Prostate gland (tissue), 2 donors: ENCODE data around the gene DIPK1B. TPM values are rescaled to one million over a fixed set of nuclear protein-coding genes. Genes with fewer than 3 reads are reported as not detected.

ENCODE experiments used
- DNase-seq: peaks from one replicate; pipeline ENCODE4 v3.0.0-alpha.2; 2019; ENCODE audit warnings: low spot score
- H3K27ac ChIP-seq, 2 donors: fragments of 200-600 bp; sonication (generic); 2 replicates each; pipeline ENCODE4 v1.5.1; 2017 to 2019
- H3K27me3 ChIP-seq: fragments of 200-600 bp; sonication (generic); replicated peaks from 2 replicates; pipeline ENCODE4 v1.5.1; 2019; ENCODE audit not compliant: insufficient read depth
- H3K36me3 ChIP-seq, 2 donors: fragments of 200-600 bp; sonication (generic); 1 replicate in 1 of 2; 2 replicates in 1 of 2; pipeline versions ENCODE4 v1.5.1 to v1.8.1; 2017 to 2019
- H3K4me1 ChIP-seq: fragments of 200-600 bp; sonication (generic); replicated peaks from 2 replicates; pipeline ENCODE4 v1.5.1; 2019
- H3K4me3 ChIP-seq, 2 donors: fragments of 200-600 bp; sonication (generic); 2 replicates each; pipeline ENCODE4 v1.5.1; 2017 to 2019
- H3K9me3 ChIP-seq: fragments of 200-600 bp; sonication (generic); 2 replicates; pipeline ENCODE4 v1.5.1; 2017
- CTCF ChIP-seq, 4 experiments: fragments of 200-600 bp in 2 of 4; fragments of 450-650 bp in 2 of 4; sonication (generic) in 2 of 4; IDR thresholded peaks; 1 replicate in 3 of 4; 2 replicates in 1 of 4; pipeline ENCODE4 v1.5.1; 2016 to 2019; ENCODE audit warnings: antibody characterized with exemption in 4 of 4, mild to moderate bottlenecking in 2 of 4, moderate library complexity in 2 of 4
- POLR2A ChIP-seq: fragments of 450-650 bp; IDR thresholded peaks from one replicate; pipeline ENCODE4 v1.6.1; 2016; ENCODE audit warnings: antibody characterized with exemption, mild to moderate bottlenecking
- POLR2AphosphoS5 ChIP-seq: sonication (generic); formaldehyde crosslinking; IDR thresholded peaks from one replicate; pipeline ENCODE4 v1.6.1; 2017; ENCODE audit warnings: antibody characterized with exemption
- WGBS: methylation state at CpG from one replicate; pipeline ENCODE4 v1.1.5; 2018; 5-methylcytosine and 5-hydroxymethylcytosine counted together
- intact Hi-C: fragments of 100-400 bp; cut with DNase I; formaldehyde crosslinking; loops from one replicate; pipeline ENCODE4 v1.14.2; 2022
- total RNA-seq, 2 donors: library from RNA; depleted of rRNA; stranded (reverse); fragments of >200 nt; gene quantifications; one replicate each; pipeline ENCODE4 v1.1.0, GENCODE V29; 2016

Gene DIPK1B
- total RNA-seq, 2 donors from 2014 or later, result 18.9 to 27.8 TPM

DNA sequence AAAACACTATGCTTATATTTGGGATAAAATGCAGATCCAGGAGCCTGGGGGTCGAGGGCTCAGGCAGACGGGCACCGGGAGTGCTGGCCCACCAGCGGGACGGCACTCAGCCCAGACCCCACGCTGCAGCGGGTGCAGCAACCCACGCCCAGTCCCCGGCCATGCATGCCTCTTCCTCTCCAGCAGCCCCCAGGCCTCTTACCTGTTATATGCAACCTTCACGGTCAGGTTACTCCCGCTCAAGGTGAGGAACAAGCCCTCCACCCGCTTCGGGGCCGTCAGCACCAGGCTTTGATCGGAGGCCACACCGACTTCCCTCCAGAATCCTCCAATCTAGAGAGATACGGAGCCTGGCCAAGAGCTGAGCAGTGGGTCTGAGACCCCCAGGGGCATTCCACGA lies 44.5 kb downstream of the DIPK1B start:
- TF ChIP-seq POLR2A (no peak), CTCF (IDR thresholded peaks at IDR 0.05) (no peak), POLR2AphosphoS5 (no peak)
- 89% methylated on average over 18 of the region's 18 CpGs for WGBS
- Histone ChIP-seq H3K27me3 (no peaks in the 10 kb centered on the region), H3K27ac (no peak overlapping the region), H3K4me1 (no peaks in the 10 kb centered on the region), H3K9me3 (no peaks in the 10 kb centered on the region), H3K4me3 (no peak overlapping the region), H3K36me3 (no peaks in the 10 kb centered on the region)
- intact Hi-C loops, result no loop called here
- no peak for DNase-seq

GRCh38 chr9:136757328-136757727 lies 45.0 kb downstream of the DIPK1B start:
- no peaks in the 10 kb centered on the region for H3K27me3 ChIP-seq
- H3K27ac ChIP-seq, result no peak overlapping the region
- H3K4me1 ChIP-seq, result no peaks in the 10 kb centered on the region
- H3K36me3 ChIP-seq, result no peaks in the 10 kb centered on the region
- H3K9me3 ChIP-seq, result no peaks in the 10 kb centered on the region
- no peak for DNase-seq
- 91% methylated on average over 20 of the region's 20 CpGs for WGBS
- no peak for TF ChIP-seq POLR2A
- TF ChIP-seq POLR2AphosphoS5, result no peak
- TF ChIP-seq CTCF (IDR thresholded peaks at IDR 0.05), result no peak
- intact Hi-C loops, result no loop called here
- H3K4me3 ChIP-seq, result no peak overlapping the region

GRCh38 chr9:136757751-136758140 lies 45.4 kb downstream of the DIPK1B start:
- TF ChIP-seq CTCF (IDR thresholded peaks at IDR 0.05) (no peak), POLR2A (no peak), POLR2AphosphoS5 (no peak)
- intact Hi-C loops, result no loop called here
- H3K9me3 ChIP-seq, result no peaks in the 10 kb centered on the region
- no peaks in the 10 kb centered on the region for H3K4me1 ChIP-seq
- H3K4me3 ChIP-seq, result no peak overlapping the region
- WGBS, result 84% methylated on average over 18 of the region's 20 CpGs
- DNase-seq, result no peak
- no peaks in the 10 kb centered on the region for H3K36me3 ChIP-seq
- no peak overlapping the region for H3K27ac ChIP-seq
- no peaks in the 10 kb centered on the region for H3K27me3 ChIP-seq

GRCh38 chr9:136759001-136759400 lies 46.6 kb downstream of the DIPK1B start:
- DNase-seq, result no peak
- intact Hi-C loops, result no loop called here
- Histone ChIP-seq H3K36me3 (no peaks in the 10 kb centered on the region), H3K9me3 (no peaks in the 10 kb centered on the region), H3K4me1 (no peaks in the 10 kb centered on the region), H3K27ac (no peak overlapping the region), H3K27me3 (no peaks in the 10 kb centered on the region), H3K4me3 (no peak overlapping the region)
- TF ChIP-seq CTCF (IDR thresholded peaks at IDR 0.05) (no peak), POLR2A (no peak), POLR2AphosphoS5 (no peak)
- WGBS, result 90% methylated on average over 7 of the region's 9 CpGs

DNA sequence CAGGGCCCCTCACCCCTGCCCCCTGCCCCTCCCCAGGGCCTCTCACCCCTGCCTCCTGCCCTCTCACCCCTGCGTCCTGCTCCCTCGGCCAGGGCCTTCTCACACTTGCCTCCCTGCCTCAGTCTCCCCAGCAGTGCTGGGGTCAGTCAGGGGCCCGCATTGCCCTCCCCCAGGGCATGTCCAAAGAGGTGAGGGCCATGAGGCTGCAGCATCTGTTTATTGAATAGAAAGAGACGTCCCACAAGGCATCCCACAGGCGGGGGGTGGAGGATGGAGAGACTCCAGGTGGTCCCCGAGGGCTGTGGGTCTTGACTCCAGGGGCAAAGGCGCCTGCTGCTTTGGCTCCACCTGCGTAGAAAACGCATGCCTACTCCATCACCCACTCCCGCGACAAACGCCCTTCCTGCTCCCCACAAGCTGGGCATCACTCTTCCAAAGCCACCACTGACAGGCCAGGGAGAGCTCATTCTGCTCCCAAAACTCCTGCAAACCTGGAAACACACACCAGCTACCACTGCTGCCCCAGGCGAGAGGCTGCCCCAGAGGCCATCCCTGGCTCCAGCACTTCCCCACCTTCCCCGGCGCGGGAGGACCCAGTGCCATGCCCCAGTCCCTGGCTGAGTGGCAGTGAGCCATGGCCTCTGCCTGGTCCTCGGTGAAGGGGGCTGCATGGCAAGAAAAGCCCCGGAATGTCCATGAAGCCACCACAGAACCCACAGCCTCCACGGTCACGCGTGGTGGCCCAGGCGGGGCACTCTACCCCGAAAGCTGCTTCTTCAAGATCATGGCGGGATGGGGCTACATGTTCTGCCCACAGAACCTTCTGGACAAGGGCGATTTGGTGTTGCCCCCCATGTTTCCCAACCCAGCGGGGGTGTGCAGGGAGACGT lies 47.3 kb downstream of the DIPK1B start:
- 88% methylated on average over 27 of the region's 27 CpGs for WGBS
- H3K27me3 ChIP-seq, result no peaks in the 10 kb centered on the region
- H3K27ac ChIP-seq, result no peak overlapping the region
- no peak for DNase-seq
- TF ChIP-seq POLR2A (no peak), CTCF (IDR thresholded peaks at IDR 0.05) (no peak), POLR2AphosphoS5 (no peak)
- intact Hi-C loops, result no loop called here
- no peaks in the 10 kb centered on the region for H3K9me3 ChIP-seq
- H3K36me3 ChIP-seq, result no peaks in the 10 kb centered on the region
- no peaks in the 10 kb centered on the region for H3K4me1 ChIP-seq
- no peak overlapping the region for H3K4me3 ChIP-seq
